Measurements from ENCODE around the gene FKBP6. TPM values are rescaled to one million over a fixed set of nuclear protein-coding genes. Genes with fewer than 3 reads are reported as not detected.
"Not testable (repeated sequence)": the region's sequence is repeated elsewhere in the genome, so short reads cannot be mapped to it uniquely, and the experiment has no call there.

FKBP6 gene
- total RNA-seq, 4 donors from 2014 or later: not detected

GRCh38 chr7:73366990-73367389, 39.0 kb downstream of the FKBP6 start:
- Histone ChIP-seq H3K27me3 (peaks cover 14% of the 10 kb centered on the region), H3K4me1 (no peaks in the 10 kb centered on the region), H3K4me3 (no peak overlapping the region), H3K27ac (no peak overlapping the region), H3K36me3 (no peaks in the 10 kb centered on the region), H3K9me3 (no peaks in the 10 kb centered on the region)
- TF ChIP-seq EP300 (IDR thresholded peaks at IDR 0.05) (no peak), CTCF (IDR thresholded peaks at IDR 0.05) (no peak), POLR2AphosphoS5 (IDR thresholded peaks at IDR 0.05) (no peak), POLR2A (IDR thresholded peaks at IDR 0.05) (no peak)
- ATAC-seq: no peak
- 67 to 87% methylated on average over 2 to 5 of the region's 12 CpGs for WGBS, 2 donors (ENCODE audit: low coverage in 1 of 2)

- Histone ChIP-seq H3K27ac (no peak overlapping the region), H3K9me3 (no peaks in the 10 kb centered on the region), H3K27me3 (peaks cover 14% of the 10 kb centered on the region), H3K36me3 (no peaks in the 10 kb centered on the region), H3K4me1 (no peaks in the 10 kb centered on the region), H3K4me3 (no peak overlapping the region)
- no peak for ATAC-seq
- TF ChIP-seq EP300 (IDR thresholded peaks at IDR 0.05) (no peak), POLR2AphosphoS5 (IDR thresholded peaks at IDR 0.05) (no peak), POLR2A (IDR thresholded peaks at IDR 0.05) (no peak), CTCF (IDR thresholded peaks at IDR 0.05) (no peak)
- WGBS, 2 donors (ENCODE audit: low coverage in 1 of 2): 88 to 100% methylated on average over 1 to 3 of the region's 11 CpGs
Measured at GRCh38 chr7:73369009-73369408, 41.0 kb downstream of the FKBP6 start.

- 79 to 94% methylated on average over 7 to 9 of the region's 9 CpGs for WGBS, 2 donors (ENCODE audit: low coverage in 1 of 2)
- Histone ChIP-seq H3K4me3 (no peak overlapping the region), H3K9me3 (no peaks in the 10 kb centered on the region), H3K4me1 (no peaks in the 10 kb centered on the region), H3K27me3 (peaks cover 14% of the 10 kb centered on the region), H3K27ac (no peak overlapping the region), H3K36me3 (no peaks in the 10 kb centered on the region)
- no peak for ATAC-seq
- TF ChIP-seq POLR2AphosphoS5 (IDR thresholded peaks at IDR 0.05) (no peak), POLR2A (IDR thresholded peaks at IDR 0.05) (no peak), EP300 (IDR thresholded peaks at IDR 0.05) (no peak)
Measured at GRCh38 chr7:73369622-73370021, 41.7 kb downstream of the FKBP6 start.

GRCh38 chr7:73373741-73374140, 45.8 kb downstream of the FKBP6 start:
- peaks cover 29% of the 10 kb centered on the region for H3K27me3 ChIP-seq
- ATAC-seq: no peak
- H3K4me3 ChIP-seq: no peak overlapping the region
- H3K27ac ChIP-seq: no peak overlapping the region
- 92 to 98% methylated on average over 7 to 12 of the region's 13 CpGs for WGBS, 2 donors (ENCODE audit: low coverage in 1 of 2)
- H3K36me3 ChIP-seq: no peaks in the 10 kb centered on the region
- no peaks in the 10 kb centered on the region for H3K9me3 ChIP-seq
- TF ChIP-seq POLR2AphosphoS5 (IDR thresholded peaks at IDR 0.05) (no peak), CTCF (IDR thresholded peaks at IDR 0.05) (no peak), EP300 (IDR thresholded peaks at IDR 0.05) (no peak), POLR2A (IDR thresholded peaks at IDR 0.05) (no peak)
- peaks cover 0 to 9% (median 0%) of the 10 kb centered on the region in 3 donors for H3K4me1 ChIP-seq

- H3K4me1 ChIP-seq, ATAC-seq, H3K36me3 ChIP-seq, H3K27ac ChIP-seq, H3K4me3 ChIP-seq, H3K9me3 ChIP-seq: not testable (repeated sequence)
- WGBS, 2 donors (ENCODE audit: low coverage in 1 of 2): 60 to 75% methylated on average over 1 to 2 of the region's 4 CpGs
- H3K27me3 ChIP-seq: peaks cover 49% of the 10 kb centered on the region
Measured at GRCh38 chr7:73376262-73376661, 48.3 kb downstream of the FKBP6 start.

GRCh38 chr7:73376671-73377412, 48.9 kb downstream of the FKBP6 start:
- 87% methylated on average over 3 of the region's 20 CpGs; no CpG with 5 or more reads in 1 of the 2 donors for WGBS, 2 donors (ENCODE audit: low coverage in 1 of 2)
- Histone ChIP-seq H3K27ac (no peak overlapping the region), H3K36me3 (no peaks in the 10 kb centered on the region), H3K4me3 (no peak overlapping the region), H3K27me3 (peaks cover 54% of the 10 kb centered on the region), H3K9me3 (no peaks in the 10 kb centered on the region), H3K4me1 (peaks cover 0 to 9% (median 0%) of the 10 kb centered on the region in 3 donors)
- TF ChIP-seq POLR2AphosphoS5 (IDR thresholded peaks at IDR 0.05): no peak
- no peak for TF ChIP-seq POLR2A (IDR thresholded peaks at IDR 0.05)
- TF ChIP-seq EP300 (IDR thresholded peaks at IDR 0.05): no peak
- TF ChIP-seq CTCF (IDR thresholded peaks at IDR 0.05): no peak
- no peak for ATAC-seq

GRCh38 chr7:73377413-73378200, 49.6 kb downstream of the FKBP6 start:
- ATAC-seq, H3K36me3 ChIP-seq, H3K4me1 ChIP-seq, H3K9me3 ChIP-seq, H3K27ac ChIP-seq: not testable (repeated sequence)
- WGBS, 2 donors (ENCODE audit: low coverage in 1 of 2): 0% methylated on average over 6 to 13 of the region's 68 CpGs
- Histone ChIP-seq H3K4me3 (peak overlapping the region in 1 of 2 donors; percentile 25), H3K27me3 (peaks cover 54% of the 10 kb centered on the region)
